Measurements from ENCODE around the gene RXRA.

The RXRA gene

DNA sequence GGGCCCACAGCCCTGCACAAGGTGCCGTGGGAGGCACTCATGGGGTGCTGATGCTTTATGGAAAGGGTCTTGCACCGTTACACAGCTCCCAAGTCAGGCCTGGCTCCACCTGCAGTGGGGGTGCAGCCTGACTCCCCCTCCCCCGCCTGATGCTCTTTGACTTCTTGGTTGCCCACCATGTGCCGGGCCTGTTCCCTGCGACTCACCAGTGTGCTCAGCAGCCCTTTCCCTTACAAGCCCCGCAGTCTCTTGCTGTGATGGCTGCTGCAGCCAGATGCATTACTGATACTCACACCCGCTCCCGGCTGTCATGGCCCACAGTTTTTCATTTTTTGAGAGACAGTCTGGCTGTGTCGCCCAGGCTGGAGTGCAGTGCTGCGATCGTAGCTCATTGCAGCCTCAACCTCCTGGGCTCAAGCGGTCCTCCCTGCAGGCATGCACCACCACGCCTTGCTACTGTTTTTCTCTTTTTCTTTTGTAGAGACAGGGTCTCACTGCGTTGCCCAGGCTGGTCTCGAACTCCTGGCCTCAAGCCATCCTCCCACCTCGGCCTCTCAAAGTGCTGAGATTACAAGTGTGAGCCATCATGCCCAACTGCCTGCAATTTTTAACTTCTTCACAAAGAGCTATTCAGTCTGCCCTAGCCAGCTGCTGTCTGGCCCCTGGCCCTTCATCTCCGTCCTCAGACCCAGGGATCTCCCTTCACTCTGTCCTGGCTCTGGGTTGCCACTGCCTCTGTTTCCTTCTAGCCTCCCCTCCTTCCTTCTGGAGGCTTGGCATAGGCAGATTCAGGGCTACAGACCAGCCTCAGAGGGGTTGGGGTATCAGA, 109.5 kb downstream of the RXRA start:
- H3K27me3 ChIP-seq (ENCODE audit: insufficient read depth, low read length): no peaks in the 10 kb centered on the region
- no peak overlapping the region for H3K9ac ChIP-seq (ENCODE audit: low read depth, low read length)
- no peaks in the 10 kb centered on the region for H3K9me3 ChIP-seq (ENCODE audit: insufficient read depth, low read depth, low read length)
- no peak overlapping the region for H3K27ac ChIP-seq (ENCODE audit: low read depth, low read length)
- H3K4me1 ChIP-seq (ENCODE audit: insufficient read depth, low read length): peaks cover 3% of the 10 kb centered on the region; the same call in 1 of the 2 replicates
- peaks cover 17% of the 10 kb centered on the region for H3K36me3 ChIP-seq (ENCODE audit: insufficient read depth, low read length)
- 95% methylated on average over 17 of the region's 17 CpGs for WGBS
- no peak overlapping the region for H3K4me3 ChIP-seq (ENCODE audit: low read length)

DNA sequence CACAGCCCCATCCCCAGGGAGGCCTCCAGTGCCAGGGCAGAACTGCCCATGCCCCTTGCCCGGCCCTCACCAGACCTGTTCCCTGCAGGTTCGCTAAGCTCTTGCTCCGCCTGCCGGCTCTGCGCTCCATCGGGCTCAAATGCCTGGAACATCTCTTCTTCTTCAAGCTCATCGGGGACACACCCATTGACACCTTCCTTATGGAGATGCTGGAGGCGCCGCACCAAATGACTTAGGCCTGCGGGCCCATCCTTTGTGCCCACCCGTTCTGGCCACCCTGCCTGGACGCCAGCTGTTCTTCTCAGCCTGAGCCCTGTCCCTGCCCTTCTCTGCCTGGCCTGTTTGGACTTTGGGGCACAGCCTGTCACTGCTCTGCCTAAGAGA, 110.1 kb downstream of the RXRA start:
- Histone ChIP-seq H3K27ac (ENCODE audit: low read depth, low read length) (no peak overlapping the region), H3K4me1 (ENCODE audit: insufficient read depth, low read length) (peaks cover 3% of the 10 kb centered on the region; the same call in 1 of the 2 replicates), H3K36me3 (ENCODE audit: insufficient read depth, low read length) (peaks cover 17% of the 10 kb centered on the region), H3K27me3 (ENCODE audit: insufficient read depth, low read length) (no peaks in the 10 kb centered on the region), H3K4me3 (ENCODE audit: low read length) (no peak overlapping the region), H3K9ac (ENCODE audit: low read depth, low read length) (no peak overlapping the region), H3K9me3 (ENCODE audit: insufficient read depth, low read depth, low read length) (no peaks in the 10 kb centered on the region)
- WGBS: 88% methylated on average over 12 of the region's 12 CpGs

DNA sequence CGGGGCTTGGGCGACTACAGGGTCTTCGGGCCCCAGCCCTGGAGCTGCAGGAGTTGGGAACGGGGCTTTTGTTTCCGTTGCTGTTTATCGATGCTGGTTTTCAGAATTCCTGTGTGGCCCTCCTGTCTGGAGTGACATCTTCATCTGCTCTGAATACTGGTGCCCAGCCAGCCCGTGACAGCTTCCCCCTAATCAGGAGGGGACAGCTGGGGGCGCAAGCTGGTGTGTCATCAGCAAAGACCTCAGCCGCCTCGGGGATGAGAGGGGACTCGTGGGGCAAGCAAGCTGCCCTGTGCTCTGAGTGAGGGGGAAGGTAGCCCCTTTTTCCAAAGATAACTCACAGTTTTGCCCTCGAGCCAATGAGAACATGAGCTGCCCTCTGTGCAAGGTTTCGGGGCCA, 110.7 kb downstream of the RXRA start:
- H3K4me3 ChIP-seq (ENCODE audit: low read length): no peak overlapping the region
- no peak overlapping the region for H3K27ac ChIP-seq (ENCODE audit: low read depth, low read length)
- H3K4me1 ChIP-seq (ENCODE audit: insufficient read depth, low read length): peaks cover 3% of the 10 kb centered on the region; the same call in 1 of the 2 replicates
- no peak overlapping the region for H3K9ac ChIP-seq (ENCODE audit: low read depth, low read length)
- H3K27me3 ChIP-seq (ENCODE audit: insufficient read depth, low read length): no peaks in the 10 kb centered on the region
- H3K36me3 ChIP-seq (ENCODE audit: insufficient read depth, low read length): peaks cover 17% of the 10 kb centered on the region
- H3K9me3 ChIP-seq (ENCODE audit: insufficient read depth, low read depth, low read length): no peaks in the 10 kb centered on the region
- 93% methylated on average over 13 of the region's 13 CpGs for whole genome bisulfite sequencing

DNA sequence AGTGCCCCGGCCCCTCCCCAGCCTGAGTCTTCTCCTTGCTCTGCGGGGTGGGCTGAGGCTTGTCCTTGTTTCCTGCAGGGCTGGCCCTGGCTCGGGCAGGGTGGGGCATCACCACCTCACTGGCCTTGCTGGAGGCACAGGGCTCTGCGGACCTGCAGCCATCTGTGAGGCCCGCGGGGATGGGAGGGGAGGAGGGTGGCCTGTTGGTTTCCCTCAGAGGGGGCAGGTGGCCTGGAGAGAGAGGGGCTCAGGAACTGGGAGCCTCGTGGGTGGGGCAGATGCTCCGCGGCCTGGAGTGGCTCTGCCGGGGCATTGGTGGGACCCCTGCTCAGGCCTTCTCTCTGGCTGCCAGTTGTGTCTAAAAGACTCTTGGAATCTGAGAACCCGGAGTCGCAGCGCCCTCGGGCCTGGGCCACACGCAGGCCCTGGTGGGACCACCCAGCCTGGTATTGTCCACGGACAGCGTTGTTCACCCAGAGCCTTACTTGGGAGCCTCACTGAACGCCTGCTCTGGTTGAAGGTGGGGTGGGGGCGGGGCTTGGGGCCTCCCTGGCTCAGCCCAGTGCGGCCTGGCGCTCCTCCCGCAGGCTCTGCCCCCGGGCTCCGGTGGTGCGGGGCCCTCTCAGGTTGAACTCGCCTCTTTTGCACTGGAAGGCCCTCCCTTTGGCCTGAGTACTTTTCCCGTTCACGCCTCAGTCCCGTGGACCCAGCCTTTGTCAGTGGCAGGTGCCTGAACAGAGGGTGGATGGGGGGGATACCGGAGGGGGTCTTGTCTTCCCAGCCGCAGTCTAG, 111.3 kb downstream of the RXRA start:
- Histone ChIP-seq H3K4me1 (ENCODE audit: insufficient read depth, low read length) (peaks cover 3% of the 10 kb centered on the region; the same call in 1 of the 2 replicates), H3K9me3 (ENCODE audit: insufficient read depth, low read depth, low read length) (no peaks in the 10 kb centered on the region), H3K9ac (ENCODE audit: low read depth, low read length) (no peak overlapping the region), H3K36me3 (ENCODE audit: insufficient read depth, low read length) (peaks cover 17% of the 10 kb centered on the region), H3K27ac (ENCODE audit: low read depth, low read length) (no peak overlapping the region), H3K4me3 (ENCODE audit: low read length) (no peak overlapping the region), H3K27me3 (ENCODE audit: insufficient read depth, low read length) (no peaks in the 10 kb centered on the region)
- 80% methylated on average over 31 of the region's 31 CpGs for WGBS

DNA sequence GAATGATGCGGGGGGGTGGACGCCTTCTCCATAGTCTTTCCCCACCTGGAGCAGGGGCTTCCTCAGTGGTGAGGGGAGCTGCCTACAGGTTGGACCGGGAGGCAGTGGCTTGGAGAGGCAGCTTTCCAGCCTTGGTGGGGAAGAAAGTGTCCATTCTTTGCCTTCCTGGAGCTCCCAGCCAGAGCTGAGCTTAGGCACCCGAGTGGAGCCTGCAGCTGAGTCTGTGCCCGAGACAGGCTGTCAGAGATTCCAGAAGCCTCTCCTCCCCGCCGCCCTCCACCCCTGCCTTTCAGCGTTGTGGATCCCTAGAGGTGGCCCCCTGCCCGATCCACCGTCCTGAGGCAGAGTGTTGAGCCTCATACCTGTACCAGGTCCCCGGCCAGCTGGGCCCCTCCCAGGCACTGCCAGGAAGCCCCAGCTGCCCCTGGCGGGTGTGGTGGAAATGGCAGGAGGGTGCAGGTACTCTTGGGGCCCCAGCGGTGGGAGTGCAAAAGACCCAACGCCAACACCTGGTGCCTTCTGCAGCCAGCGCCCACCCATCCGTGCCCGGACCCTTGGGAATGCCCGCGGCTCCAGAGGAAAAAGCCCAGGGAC, 112.0 kb downstream of the RXRA start:
- Histone ChIP-seq H3K27me3 (ENCODE audit: insufficient read depth, low read length) (no peaks in the 10 kb centered on the region), H3K9ac (ENCODE audit: low read depth, low read length) (no peak overlapping the region), H3K4me1 (ENCODE audit: insufficient read depth, low read length) (peaks cover 3% of the 10 kb centered on the region; the same call in 1 of the 2 replicates), H3K4me3 (ENCODE audit: low read length) (no peak overlapping the region), H3K27ac (ENCODE audit: low read depth, low read length) (no peak overlapping the region), H3K36me3 (ENCODE audit: insufficient read depth, low read length) (peaks cover 17% of the 10 kb centered on the region), H3K9me3 (ENCODE audit: insufficient read depth, low read depth, low read length) (no peaks in the 10 kb centered on the region)
- 91% methylated on average over 19 of the region's 19 CpGs for WGBS

DNA sequence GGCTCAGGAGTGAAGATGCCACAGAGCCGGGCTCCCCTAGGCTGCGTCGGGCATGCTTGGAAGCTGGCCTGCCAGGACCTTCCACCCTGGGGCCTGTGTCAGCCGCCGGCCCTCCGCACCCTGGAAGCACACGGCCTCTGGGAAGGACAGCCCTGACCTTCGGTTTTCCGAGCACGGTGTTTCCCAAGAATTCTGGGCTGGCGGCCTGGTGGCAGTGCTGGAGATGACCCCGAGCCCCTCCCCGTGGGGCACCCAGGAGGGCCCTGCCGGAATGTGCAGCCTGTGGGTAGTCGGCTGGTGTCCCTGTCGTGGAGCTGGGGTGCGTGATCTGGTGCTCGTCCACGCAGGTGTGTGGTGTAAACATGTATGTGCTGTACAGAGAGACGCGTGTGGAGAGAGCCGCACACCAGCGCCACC, 113.1 kb downstream of the RXRA start:
- H3K4me1 ChIP-seq (ENCODE audit: insufficient read depth, low read length): peaks cover 3% of the 10 kb centered on the region; the same call in 1 of the 2 replicates
- H3K9ac ChIP-seq (ENCODE audit: low read depth, low read length): no peak overlapping the region
- no peak overlapping the region for H3K27ac ChIP-seq (ENCODE audit: low read depth, low read length)
- no peak overlapping the region for H3K4me3 ChIP-seq (ENCODE audit: low read length)
- H3K36me3 ChIP-seq (ENCODE audit: insufficient read depth, low read length): peaks cover 10% of the 10 kb centered on the region
- no peaks in the 10 kb centered on the region for H3K9me3 ChIP-seq (ENCODE audit: insufficient read depth, low read depth, low read length)
- H3K27me3 ChIP-seq (ENCODE audit: insufficient read depth, low read length): no peaks in the 10 kb centered on the region
- WGBS: 94% methylated on average over 23 of the region's 23 CpGs

DNA sequence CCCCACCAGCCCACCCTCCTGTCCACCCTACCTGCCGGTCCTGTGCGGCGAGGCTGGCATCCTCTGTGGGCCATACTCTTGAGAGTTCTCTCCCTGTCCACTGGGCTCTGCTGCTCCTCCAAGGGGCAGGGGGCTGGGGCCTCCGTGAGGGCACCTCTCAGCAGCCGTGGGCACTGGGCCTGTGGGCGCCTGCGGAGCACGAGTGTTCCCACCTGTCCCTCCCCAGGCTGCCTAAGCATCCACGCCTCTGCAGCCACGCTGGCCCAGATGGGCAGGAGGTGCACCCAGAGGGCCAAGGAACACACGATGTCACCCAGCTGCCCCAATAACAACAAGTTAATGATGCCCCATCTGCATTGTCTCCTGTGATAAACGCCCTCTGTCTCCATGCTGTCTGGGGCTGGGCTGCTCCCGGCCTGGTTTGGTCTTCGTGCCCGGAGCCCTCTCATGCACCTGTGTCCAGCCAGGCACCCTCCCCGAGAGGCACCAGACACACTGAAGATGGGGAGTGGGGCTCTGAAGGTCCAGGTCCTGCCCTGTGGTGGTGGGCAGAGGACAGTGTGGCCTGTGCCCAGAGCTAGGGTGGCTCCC, 114.5 kb downstream of the RXRA start:
- Histone ChIP-seq H3K27ac (ENCODE audit: low read depth, low read length) (no peak overlapping the region), H3K4me3 (ENCODE audit: low read length) (no peak overlapping the region), H3K9ac (ENCODE audit: low read depth, low read length) (no peak overlapping the region), H3K36me3 (ENCODE audit: insufficient read depth, low read length) (peaks cover 6% of the 10 kb centered on the region; the same call in 1 of the 2 replicates), H3K9me3 (ENCODE audit: insufficient read depth, low read depth, low read length) (no peaks in the 10 kb centered on the region), H3K4me1 (ENCODE audit: insufficient read depth, low read length) (peaks cover 3% of the 10 kb centered on the region; the same call in 1 of the 2 replicates), H3K27me3 (ENCODE audit: insufficient read depth, low read length) (no peaks in the 10 kb centered on the region)
- 84% methylated on average over 16 of the region's 16 CpGs for WGBS

DNA sequence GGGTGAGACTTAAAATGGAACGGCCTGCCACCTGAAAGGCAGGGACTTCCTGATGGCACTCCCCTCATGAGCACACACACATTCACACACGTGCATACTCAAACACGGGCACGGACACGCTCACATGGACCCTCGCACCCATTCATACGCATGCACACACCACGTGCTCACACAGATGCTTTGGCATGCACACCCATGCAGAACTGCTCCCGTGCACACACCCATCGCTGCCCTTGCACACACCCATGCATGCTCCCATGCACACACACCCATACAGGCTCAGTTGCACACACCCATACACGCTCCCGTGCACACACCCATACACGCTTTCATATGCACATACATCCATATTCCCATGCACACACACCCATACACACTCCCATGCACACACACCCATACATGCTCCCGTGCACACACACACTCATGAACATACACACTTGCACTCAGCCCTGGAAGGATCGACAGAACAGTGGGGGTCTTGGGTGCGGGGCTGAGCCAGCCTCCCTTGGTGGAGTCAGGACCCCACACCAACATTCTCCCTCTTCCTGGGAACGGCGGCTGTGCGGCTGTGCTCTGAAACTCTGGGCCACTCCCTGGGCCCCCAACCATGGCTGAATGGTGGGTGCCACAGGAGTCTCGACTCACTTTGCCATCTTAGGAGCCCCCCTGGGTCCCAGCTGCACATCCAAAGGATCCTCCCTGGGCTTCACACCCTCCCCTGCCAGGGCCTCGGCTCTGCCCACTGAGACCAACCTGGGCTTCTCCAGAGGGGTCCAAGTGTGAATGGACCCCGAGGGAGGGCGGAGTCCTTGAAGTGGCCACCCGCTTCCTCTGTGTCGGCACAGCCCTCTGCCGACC, 115.2 kb downstream of the RXRA start:
- WGBS: 91% methylated on average over 26 of the region's 26 CpGs
- Histone ChIP-seq H3K9me3 (ENCODE audit: insufficient read depth, low read depth, low read length) (no peaks in the 10 kb centered on the region), H3K9ac (ENCODE audit: low read depth, low read length) (no peak overlapping the region), H3K36me3 (ENCODE audit: insufficient read depth, low read length) (no peaks in the 10 kb centered on the region; the same call in 1 of the 2 replicates), H3K27ac (ENCODE audit: low read depth, low read length) (no peak overlapping the region), H3K4me1 (ENCODE audit: insufficient read depth, low read length) (peaks cover 3% of the 10 kb centered on the region; the same call in 1 of the 2 replicates), H3K4me3 (ENCODE audit: low read length) (no peak overlapping the region), H3K27me3 (ENCODE audit: insufficient read depth, low read length) (no peaks in the 10 kb centered on the region)

DNA sequence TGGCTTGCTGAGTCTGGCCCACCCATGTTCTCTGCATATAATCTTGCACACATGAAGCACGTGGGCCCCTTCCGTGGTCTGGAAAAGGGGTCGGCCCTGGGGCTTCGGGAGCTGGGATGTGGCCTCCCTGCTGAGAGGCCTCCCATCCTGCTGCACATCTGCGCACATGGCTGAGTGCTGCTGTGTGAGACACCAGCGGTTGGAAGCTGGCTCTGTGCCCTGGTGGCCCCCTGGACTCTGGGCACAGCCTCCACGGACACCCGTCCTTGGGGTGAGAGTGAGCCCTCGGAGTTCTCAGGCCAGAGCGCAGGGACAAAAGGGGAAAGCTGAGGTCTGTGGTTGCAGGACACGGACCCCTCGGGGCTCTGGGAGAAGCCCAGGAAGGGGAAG, 115.8 kb downstream of the RXRA start:
- Histone ChIP-seq H3K4me1 (ENCODE audit: insufficient read depth, low read length) (peaks cover 3% of the 10 kb centered on the region; the same call in 1 of the 2 replicates), H3K27ac (ENCODE audit: low read depth, low read length) (no peak overlapping the region), H3K4me3 (ENCODE audit: low read length) (no peak overlapping the region), H3K9me3 (ENCODE audit: insufficient read depth, low read depth, low read length) (no peaks in the 10 kb centered on the region), H3K36me3 (ENCODE audit: insufficient read depth, low read length) (no peaks in the 10 kb centered on the region), H3K9ac (ENCODE audit: low read depth, low read length) (no peak overlapping the region), H3K27me3 (ENCODE audit: insufficient read depth, low read length) (no peaks in the 10 kb centered on the region)
- whole genome bisulfite sequencing: 86% methylated on average over 12 of the region's 12 CpGs

DNA sequence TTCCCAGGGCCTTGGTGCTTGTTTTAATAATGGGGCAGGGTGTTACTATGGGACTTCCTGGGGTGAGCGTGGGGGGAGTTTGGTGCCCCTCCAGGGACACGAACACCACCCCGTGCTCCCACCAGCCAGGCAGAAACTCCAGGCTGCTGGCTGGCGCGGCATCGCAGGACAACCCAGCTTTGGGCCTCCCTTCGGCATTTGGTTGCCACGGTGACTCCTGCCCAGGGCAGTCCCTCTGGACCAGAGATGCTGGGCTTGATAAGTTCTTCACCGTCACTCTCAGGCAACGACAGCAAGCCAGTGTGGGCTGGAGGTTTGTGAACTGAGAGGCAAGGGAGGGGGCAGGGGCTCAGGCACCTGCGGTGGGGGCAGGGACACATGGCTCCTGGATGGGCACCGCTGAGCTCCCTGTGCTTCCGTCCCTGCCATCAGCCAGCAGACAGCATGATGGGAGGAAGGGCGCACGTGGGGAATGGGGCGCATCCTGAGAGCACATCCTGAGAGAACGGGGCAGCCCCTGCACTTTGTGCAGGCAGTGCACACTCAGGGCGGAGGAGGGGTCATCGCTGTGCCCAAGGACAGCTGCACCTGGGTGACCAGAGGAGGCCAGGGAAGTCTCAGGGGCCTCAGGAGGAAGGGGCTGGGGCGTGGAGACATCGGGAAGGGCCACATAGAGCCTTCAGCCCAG, 116.4 kb downstream of the RXRA start:
- Histone ChIP-seq H3K4me1 (ENCODE audit: insufficient read depth, low read length) (0 out of 2 replicates have a peak, but pooled peaks cover under 1% of the 10 kb centered on the region), H3K9ac (ENCODE audit: low read depth, low read length) (no peak overlapping the region), H3K36me3 (ENCODE audit: insufficient read depth, low read length) (no peaks in the 10 kb centered on the region), H3K27ac (ENCODE audit: low read depth, low read length) (no peak overlapping the region), H3K4me3 (ENCODE audit: low read length) (no peak overlapping the region), H3K27me3 (ENCODE audit: insufficient read depth, low read length) (no peaks in the 10 kb centered on the region), H3K9me3 (ENCODE audit: insufficient read depth, low read depth, low read length) (no peaks in the 10 kb centered on the region)
- 76% methylated on average over 21 of the region's 21 CpGs for WGBS

Data from HUES64 (cell line).